Hematopoietic multipotent progenitor cell (in vitro differentiated cells): ENCODE results near the gene RELA. TPM values are rescaled to one million over a fixed set of nuclear protein-coding genes. Genes with fewer than 3 reads are reported as not detected.
"Not testable (repeated sequence)": the region's sequence is repeated elsewhere in the genome, so short reads cannot be mapped to it uniquely, and the experiment has no call there.

Experiments used
- DNase-seq, 3 donors: peaks; one replicate each; pipeline ENCODE4 v3.0.0-alpha.2; 2011 to 2015; ENCODE audit warnings: low read depth in 2 of 3, low spot score in 2 of 3
- total RNA-seq: library from RNA; depleted of rRNA; stranded (reverse); fragments of >200 nt; gene quantifications from one replicate; pipeline ENCODE4 v1.2.3, GENCODE V29; 2012

The RELA gene
- total RNA-seq, 1 donor: 107 TPM

DNA sequence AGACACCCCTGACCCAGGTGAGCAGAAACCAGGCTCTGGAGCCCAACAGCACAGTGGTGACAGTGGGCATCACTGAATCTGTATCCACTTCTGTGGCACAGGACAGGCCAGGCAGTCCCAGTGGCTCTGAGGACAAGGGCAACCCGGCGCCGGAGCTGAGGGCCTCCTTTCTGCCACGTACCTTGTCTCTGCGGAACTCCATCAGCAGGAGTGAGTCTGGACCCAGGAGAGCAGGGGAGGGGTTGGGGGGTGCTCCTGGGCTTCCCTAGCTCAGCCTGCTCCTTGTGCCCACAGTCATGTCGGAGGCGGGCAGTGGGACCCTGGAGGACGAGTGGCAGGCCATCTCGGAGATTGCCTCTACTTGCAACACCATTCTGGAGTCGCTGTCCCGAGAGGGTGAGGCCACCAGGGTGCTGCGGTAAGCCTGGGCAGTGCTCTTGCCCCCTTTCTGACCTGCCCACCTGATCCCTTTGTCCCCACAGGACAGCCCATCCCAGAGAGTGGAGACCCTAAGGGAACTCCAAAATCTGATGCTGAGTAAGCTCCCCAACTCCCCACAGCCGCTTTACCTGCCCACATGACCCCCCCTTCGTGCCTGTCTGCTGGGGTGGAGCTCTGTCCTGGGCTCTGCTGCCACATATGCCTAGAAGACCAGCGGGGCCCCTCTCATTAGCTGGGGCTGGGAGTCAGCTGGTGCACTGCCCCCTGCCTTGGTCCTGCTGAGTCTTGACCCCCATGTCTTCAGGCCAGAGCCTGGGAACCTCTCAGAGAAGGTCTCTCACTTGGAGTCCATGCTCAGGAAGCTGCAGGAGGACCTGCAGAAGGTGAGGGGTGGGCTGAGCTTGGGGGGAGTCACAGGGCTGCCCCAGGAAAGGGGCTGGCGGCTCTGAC is 12.8 kb downstream of the RELA start:
- no peak for DNase-seq

DNA sequence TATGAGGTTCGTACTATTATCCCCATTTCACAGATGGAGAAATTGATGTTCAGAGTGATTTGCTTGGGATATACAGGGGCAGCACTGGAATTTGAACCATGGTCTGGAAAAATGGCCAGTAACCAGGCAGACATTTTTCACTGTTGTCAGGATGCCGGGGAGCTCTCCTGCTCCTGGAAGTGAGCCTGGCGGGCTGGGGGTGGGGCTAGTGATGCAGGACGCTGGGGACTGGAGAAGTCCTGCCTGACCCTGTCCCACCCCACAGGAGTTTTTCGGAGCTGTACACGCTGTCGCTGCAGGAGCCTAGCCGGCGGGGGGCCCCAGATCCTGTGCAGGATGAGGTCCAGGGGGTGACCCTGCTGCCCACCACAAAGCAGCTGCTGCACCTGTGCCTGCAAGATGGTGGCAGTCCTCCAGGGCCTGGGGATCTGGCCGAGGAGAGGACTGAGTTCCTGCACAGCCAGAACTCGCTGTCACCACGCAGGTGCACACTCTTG is 13.7 kb downstream of the RELA start:
- no peak for DNase-seq

DNA sequence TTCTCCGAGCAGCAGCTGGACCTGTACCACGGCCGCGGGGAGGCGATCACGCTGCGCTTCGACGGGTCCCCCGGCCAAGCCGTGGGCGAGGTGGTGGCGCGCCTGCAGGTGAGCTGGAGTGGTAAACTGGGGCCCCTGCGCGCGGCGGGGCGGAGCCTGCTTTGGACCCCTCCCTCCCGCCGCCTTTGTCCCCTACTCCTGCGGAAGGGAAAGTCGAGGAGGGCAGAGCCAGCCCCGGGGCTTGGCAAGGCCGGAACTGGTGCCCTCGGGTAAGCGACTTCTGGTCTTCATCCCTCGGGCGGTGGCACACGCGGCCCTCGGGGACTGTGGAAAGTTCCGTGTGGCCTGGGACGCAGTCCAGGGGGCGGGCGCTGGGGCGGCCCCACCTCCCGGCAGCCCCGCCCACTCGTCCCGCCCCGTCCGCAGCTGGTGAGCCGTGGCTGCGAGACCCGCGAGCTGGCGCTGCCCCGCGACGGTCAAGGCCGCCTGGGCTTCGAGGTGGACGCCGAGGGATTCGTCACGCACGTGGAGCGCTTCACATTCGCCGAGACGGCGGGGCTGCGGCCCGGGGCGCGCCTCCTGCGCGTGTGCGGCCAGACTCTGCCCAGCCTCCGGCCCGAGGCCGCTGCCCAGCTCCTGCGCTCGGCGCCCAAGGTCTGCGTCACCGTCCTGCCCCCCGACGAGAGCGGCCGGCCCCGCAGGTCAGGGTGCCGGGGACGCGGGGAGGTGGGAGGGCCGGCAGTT is 15.6 kb downstream of the RELA start:
- DNase-seq: no peak

DNA sequence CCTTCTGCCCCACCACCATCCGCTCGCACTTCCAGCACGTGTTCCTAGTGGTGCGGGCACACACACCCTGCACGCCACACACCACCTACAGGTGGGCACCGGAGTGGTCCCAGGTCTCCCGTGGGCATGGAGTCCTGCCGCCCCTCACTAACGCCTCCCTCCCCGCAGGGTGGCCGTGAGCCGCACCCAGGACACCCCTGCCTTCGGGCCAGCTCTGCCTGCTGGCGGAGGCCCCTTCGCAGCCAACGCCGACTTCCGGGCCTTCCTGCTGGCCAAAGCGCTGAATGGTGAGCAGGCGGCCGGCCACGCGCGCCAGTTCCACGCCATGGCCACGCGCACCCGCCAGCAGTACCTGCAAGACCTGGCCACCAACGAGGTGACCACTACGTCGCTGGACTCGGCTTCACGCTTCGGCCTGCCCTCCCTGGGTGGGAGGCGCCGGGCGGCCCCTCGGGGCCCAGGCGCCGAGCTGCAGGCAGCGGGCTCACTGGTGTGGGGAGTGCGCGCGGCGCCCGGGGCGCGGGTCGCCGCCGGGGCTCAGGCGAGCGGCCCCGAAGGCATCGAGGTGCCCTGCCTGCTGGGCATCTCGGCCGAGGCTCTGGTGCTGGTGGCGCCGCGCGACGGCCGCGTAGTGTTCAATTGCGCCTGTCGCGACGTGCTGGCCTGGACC is 16.3 kb downstream of the RELA start:
- DNase-seq: no peak

DNA sequence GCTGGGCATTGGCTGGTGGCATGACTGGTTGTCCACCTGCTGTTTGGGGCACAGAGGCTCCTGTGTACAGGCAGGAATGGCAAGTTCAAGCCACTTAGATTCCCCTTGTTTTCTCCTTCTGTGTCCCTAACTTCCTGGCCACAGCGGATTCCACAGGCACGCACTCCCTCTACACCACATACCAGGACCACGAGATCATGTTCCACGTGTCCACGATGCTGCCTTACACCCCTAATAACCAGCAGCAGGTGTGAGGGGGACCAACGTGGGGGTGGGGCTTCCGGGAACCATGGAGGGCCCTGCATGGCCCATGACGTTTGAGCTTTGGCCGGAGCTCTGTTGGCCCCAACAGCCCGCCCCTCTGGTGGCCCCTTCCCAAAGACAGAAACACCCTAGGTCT is 17.0 kb downstream of the RELA start:
- DNase-seq: no peak

DNA sequence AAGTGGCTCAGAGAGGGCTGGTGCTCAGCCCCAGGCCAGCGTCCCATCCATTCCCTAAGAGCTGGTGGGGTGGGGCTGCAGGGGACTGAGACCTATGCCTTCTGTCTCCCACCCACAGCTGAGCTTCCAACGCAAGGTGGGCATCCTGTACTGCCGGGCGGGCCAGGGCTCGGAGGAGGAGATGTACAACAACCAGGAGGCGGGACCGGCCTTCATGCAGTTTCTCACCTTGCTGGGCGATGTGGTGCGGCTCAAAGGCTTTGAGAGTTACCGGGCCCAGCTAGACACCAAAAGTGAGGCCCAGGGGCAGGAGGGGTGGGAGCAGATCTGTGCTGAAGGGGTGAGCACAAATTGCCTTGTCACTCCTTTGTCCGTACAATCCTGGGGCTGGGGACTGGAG is 17.9 kb downstream of the RELA start:
- DNase-seq: no peak

DNA sequence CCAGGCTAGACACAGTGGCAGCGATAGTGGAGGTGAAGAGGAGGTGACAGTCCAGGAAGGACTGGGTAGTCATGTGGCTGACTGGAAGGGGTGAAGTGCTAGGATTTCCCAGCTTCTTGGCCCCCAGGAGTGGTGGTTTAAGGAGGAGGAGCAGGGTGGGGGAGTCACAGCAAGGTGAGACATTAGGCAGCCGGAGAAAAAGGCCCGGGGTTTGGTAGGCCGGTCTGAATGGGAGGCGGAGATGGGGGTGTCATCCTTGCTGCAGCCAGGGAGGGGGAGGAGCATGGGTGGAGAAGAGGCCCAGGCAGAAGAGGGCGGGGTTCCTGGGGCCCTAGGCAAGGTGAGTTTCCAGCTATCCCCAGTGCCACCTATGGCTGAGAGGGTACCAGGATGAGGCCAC is 18.7 kb downstream of the RELA start:
- DNase-seq: no peak

DNA sequence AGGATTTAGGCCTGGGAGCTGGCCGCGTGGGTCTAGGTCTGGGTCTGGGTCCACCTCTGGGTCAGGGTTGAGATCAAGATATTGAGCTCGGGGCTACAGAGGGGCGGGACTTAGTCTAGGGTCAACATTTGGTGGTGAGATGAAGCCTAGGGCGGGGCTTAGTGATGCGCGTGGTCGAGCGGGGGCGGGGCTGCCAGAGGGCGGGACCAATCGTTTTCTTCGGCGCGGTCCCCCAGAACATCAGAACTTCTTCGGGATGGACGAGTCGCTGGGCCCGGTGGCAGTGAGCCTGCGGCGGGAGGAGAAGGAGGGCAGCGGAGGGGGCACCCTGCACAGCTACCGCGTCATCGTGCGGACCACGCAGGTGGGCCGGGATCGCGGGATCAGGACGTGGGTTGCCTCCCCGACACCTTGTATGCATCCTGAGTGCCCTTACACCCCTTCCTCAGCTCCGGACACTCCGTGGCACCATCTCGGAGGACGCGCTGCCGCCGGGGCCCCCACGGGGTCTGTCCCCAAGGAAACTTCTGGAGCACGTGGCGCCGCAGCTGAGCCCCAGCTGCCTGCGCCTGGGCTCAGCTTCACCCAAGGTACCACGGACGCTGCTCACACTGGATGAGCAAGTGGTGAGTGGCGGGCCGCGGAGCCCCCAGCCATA is 20.6 kb downstream of the RELA start:
- no peak for DNase-seq

DNA sequence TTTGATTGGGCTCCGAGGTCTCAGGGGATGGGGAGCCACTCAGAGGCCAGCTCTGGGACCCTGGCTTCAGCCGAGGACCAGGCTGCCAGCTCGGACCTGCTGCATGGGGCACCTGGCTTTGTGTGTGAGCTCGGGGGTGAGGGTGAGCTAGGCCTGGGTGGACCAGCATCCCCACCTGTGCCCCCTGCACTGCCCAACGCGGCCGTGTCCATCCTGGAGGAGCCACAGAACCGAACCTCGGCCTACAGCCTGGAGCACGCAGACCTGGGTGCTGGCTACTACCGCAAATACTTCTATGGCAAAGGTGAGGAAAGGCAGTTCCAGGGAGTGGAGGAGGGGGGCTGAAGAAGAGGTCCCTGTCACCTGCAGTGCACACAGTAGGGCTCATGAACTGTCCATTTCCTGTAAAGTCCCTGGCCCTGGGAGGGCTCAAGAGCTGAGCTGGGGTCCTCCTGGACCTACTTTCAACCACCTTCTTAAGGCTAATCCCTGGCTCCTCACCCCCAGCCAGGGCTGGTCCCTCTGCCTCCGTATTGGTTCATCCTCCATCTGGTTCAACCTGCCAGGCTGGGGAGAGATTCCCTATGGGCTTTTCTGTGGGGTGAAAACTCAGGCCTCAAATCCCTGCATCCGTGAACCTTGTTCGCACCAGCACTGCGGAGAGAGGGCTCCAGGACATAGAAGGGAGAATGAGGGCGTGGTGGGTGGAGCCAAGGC is 21.3 kb downstream of the RELA start:
- DNase-seq: no peak

DNA sequence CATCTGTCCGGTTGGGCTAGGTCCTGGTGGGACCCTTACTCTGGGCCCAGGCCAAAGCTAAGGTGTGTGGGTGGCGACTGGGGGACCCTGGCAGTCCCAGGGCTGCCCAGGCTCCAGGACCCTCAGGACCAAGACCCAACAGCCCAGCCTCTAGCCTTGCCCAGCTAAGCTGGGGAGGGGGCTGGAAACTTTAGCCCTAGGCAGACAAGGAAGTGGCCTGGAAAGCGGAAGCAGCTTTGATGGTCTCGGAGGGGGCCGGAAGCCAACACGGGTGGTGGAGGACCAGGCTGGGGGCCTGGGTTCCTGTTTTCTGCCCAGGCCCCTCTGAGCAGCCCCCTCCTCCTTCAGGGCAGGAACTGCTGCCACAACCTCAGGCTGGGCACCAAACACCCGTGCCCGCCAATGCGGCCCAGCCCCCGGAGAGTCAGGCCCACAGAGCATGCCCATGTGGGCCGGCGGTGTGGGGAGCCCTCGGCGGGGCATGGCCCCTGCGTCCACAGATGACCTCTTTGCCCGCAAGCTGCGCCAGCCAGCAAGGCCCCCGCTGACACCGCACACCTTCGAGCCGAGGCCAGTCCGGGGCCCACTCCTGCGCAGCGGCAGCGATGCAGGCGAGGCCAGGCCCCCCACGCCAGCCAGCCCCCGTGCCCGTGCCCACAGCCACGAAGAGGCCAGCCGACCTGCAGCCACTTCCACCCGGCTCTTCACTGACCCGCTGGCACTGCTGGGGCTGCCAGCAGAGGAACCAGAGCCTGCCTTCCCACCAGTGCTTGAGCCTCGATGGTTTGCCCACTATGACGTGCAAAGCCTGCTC is 22.0 kb downstream of the RELA start:
- DNase-seq: peak in 2 of 3 donors; percentile 92 to 97

DNA sequence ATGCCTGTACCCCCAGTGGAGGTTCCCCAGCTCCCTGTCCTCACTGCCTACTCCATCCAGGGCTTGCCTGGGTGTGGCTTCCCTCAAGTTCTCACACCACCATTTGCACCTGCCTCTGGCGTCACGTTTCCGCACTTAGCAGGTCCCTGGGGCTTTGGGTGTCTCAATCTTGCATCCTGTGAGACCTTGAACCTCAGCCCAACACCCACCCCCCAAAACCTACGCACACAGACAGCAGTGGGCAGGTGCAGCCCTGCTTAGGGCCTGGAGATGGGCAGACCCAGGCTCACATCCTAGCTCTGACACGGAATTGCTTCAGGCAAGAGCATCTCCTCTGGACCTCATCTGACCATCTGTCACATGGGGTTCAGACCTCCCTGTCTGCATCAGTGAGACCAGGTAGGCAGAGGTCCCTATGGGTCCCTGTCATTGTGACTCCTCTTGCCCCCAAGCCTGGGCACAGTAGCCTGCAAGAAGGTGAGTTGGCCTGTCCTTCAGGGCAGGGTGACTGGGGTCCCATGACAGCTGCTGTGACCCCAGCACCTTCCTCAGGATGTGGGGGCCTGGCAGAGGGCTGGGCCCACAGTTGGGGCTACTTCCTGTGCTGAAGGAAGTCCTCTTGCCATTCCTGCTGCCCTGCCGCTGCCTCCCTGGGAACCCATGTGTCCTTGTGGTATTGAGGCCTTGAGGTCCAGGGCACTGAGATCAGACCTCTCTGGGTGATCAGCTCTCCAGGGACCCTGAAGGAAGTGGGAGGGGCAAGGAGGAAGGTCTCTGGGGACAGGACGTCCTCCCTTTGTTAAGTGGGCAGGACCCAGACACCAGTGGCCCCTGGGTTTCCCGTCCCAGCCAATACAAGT is 22.9 kb downstream of the RELA start:
- peak; percentile 33 to 55 (median 51) for DNase-seq

DNA sequence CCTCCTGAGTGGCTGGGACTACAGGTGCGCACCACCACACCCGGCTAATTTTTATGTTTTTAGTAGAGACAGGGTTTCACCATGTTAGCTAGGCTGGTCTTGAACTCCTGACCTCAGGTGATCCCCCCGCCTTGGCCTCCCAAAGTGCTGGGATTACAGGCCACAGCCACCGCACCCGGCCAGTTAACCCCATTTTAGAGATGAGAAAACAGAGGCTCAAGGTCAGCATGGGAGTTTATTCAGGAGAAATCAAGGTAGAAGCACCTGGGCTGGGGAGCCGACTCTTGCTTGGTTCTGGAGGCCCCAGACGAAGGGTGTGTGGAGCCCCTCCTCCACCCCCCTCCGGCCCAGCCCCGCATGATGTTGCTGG is 23.5 kb downstream of the RELA start:
- not testable (repeated sequence) for DNase-seq

DNA sequence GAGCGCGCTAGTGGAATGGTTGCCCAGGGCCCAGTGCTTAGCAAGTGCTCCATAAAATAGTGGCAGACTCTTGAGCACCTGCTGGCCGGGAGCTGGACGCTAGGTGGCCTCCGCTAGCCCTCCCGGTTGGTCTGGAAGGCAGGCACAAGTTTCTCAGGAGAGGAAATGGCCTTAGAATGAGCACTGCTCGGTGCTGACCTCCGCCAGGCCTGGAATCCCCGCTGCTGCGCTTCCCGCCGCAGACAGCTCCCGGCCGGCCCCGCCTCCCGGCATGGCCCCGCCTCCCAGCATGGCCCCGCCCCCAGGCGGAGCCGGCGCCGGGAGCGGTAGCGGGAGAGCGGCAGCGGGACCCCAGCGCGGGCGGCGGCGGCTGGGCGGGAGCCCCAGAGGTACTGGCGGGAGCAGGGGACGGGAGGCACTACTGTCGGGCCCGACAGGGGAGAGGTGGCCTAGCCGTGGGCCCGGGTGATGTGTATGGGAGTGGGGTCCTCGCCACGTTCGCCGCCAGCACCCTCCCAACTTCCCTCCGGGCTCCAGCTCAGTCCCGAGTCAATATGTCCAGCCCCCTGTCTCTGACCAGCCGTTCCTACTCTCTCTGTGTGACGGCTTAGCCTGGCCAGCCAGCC is 24.8 kb downstream of the RELA start, which contains the start of gene SIPA1:
Gene SIPA1 (plus strand): TSS at position 308 of the 626 bp plus-strand sequence. CDS start 2,821 bp downstream, outside the sequence.
- peak; percentile 59 to 66 (median 62) for DNase-seq

DNA sequence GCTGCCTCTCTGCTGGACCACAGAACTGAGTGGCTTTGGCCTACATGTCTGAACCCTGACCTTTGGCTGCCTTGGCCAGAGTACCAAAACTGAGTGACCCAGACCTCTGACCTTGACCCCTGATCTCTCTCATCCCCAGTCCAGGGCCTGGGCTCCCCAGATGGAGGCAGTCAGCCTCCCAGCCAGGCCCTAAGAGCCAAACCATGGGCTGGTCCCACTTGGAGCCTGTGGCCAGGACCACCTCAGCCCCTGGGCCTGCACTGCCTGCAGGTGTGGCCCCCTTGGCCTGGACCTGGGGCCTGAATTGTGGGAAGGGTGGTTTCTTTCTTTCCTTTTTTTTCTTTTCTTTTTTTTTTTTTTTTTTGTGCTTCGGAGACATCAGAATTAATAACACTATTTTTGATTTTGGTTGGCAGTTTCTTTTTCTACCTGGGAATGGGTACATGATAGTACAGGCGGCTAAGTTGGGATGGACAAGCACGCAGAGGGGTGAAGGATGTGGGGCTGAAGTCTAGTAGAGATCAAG is 25.6 kb downstream of the RELA start:
- no peak for DNase-seq

DNA sequence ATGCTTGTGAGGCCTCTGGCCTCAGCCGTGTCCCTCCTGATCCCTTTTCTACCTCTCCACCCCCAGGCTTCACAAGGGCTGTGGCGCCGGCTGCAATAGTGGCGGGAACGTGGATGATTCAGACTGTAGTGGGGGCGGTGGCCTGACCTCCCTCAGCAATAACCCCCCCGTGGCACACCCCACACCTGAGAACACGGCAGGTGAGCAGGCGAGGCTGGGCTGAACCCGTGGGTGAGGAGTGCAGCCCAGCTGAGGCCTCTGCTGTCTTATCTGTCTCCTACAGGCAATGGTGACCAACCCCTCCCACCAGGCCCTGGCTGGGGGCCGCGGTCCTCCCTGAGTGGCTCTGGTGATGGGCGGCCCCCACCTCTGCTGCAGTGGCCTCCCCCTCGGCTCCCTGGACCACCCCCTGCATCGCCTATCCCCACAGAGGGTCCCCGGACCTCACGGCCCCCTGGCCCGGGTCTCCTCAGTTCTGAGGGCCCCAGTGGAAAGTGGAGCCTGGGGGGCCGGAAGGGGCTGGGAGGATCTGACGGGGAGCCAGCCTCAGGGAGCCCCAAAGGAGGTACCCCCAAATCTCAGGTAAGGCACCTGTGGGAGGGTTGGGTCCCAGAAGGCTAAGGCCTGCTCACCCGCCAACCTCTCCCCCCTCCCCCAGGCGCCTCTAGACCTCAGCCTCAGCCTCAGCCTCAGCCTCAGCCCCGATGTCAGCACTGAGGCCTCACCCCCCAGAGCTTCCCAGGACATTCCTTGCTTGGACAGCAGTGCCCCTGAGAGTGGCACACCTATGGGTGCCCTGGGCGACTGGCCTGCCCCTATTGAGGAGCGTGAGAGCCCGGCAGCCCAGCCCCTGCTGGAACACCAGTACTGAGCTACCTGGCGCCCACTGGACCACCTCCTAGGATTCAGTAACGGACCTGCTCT is 26.3 kb downstream of the RELA start:
- no peak for DNase-seq
